Left ventricle myocardium inferior (tissue), 1 donor: ENCODE results near the gene NCAM2. TPM values are rescaled to one million over a fixed set of nuclear protein-coding genes. Genes with fewer than 3 reads are reported as not detected.
A peak's percentile ranks its signal among the peaks of the same experiment; 100 is the strongest.

Source experiments
- DNase-seq: peaks from one replicate; pipeline ENCODE4 v3.0.0-alpha.2; 2020
- H3K27ac ChIP-seq: fragments of 200-600 bp; replicated peaks from 2 replicates; pipeline ENCODE4 v1.8.0; 2021
- H3K27me3 ChIP-seq: fragments of 200-600 bp; 2 replicates; pipeline ENCODE4 v1.8.0; 2021; ENCODE audit warnings: low read depth
- H3K36me3 ChIP-seq: fragments of 200-600 bp; 2 replicates; pipeline ENCODE4 v1.8.0; 2021
- H3K4me1 ChIP-seq: fragments of 200-600 bp; 2 replicates; pipeline ENCODE4 v1.8.0; 2021
- H3K4me3 ChIP-seq: fragments of 200-600 bp; 2 replicates; pipeline ENCODE4 v1.8.0; 2021; ENCODE audit warnings: mild to moderate bottlenecking, moderate library complexity
- H3K9me3 ChIP-seq: fragments of 200-600 bp; replicated peaks from 2 replicates; pipeline ENCODE4 v1.8.0; 2021
- CTCF ChIP-seq: fragments of 200-600 bp; IDR thresholded peaks from 2 replicates; pipeline ENCODE4 v1.8.0; 2021; ENCODE audit warnings: antibody characterized with exemption, mild to moderate bottlenecking, borderline replicate concordance
- intact Hi-C: fragments of 100-400 bp; cut with micrococcal nuclease; formaldehyde crosslinking; loops from one replicate; pipeline ENCODE4 v1.11.0; 2022
- total RNA-seq: library from RNA; stranded (reverse); fragmentation: NEBNext Ultra II Directional; extraction: Animal tissue kit (Norgen Biotek cat#: 25700); gene quantifications from one replicate; pipeline ENCODE4 v1.2.1, GENCODE V29; 2021
- donor health status: DM: no; HTN: yes; CAD: no; lungs with severe emphysema.

The NCAM2 gene
- total RNA-seq, 1 donor from 2014 or later: 4.4 TPM

DNA sequence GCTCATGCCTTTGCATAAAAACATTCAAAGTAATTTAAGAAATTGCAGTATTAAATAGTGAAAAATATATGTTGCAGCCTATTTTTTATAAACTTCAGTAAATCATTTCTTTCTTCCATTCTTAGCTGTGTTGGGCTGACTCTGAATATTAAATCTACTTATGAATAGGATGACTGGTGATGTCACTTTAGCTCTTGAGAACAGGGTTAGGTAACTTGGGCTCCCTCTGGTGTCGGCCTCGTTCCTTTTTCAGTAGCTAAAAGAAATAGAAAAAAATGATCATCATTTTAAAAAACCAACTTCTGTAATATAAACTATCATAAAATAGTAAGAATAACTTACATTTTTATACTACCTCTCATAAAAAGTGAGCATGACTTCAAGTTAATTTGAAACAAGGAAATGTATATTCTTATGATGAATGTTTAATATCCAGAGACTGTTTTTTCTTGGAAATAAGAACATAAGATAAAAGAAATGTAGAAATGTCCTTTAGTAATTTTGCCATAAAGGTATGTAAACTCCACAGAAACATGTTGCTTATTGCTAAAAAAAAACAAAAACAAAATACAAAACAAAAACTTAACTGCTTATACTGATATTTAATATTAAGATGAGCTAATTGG, 26.8 kb upstream of the NCAM2 start:
- Histone ChIP-seq H3K9me3 (no peaks in the 10 kb centered on the region), H3K4me1 (no peaks in the 10 kb centered on the region), H3K4me3 (no peak overlapping the region), H3K27me3 (no peaks in the 10 kb centered on the region), H3K27ac (no peak overlapping the region), H3K36me3 (no peaks in the 10 kb centered on the region)
- intact Hi-C loops: no loop called here
- peak; percentile 33 for DNase-seq
- peak; percentile 53 for TF ChIP-seq CTCF

- peaks cover 51% of the 10 kb centered on the region for H3K27me3 ChIP-seq
- TF ChIP-seq CTCF: no peak
- no peak overlapping the region for H3K27ac ChIP-seq
- H3K4me1 ChIP-seq: peaks cover 25% of the 10 kb centered on the region
- H3K9me3 ChIP-seq: no peaks in the 10 kb centered on the region
- no peak for DNase-seq
- intact Hi-C loops: no loop called here
- no peak overlapping the region for H3K4me3 ChIP-seq
- H3K36me3 ChIP-seq: no peaks in the 10 kb centered on the region
Measured at GRCh38 chr21:20994790-20995189, 3.4 kb upstream of the NCAM2 start.

DNA sequence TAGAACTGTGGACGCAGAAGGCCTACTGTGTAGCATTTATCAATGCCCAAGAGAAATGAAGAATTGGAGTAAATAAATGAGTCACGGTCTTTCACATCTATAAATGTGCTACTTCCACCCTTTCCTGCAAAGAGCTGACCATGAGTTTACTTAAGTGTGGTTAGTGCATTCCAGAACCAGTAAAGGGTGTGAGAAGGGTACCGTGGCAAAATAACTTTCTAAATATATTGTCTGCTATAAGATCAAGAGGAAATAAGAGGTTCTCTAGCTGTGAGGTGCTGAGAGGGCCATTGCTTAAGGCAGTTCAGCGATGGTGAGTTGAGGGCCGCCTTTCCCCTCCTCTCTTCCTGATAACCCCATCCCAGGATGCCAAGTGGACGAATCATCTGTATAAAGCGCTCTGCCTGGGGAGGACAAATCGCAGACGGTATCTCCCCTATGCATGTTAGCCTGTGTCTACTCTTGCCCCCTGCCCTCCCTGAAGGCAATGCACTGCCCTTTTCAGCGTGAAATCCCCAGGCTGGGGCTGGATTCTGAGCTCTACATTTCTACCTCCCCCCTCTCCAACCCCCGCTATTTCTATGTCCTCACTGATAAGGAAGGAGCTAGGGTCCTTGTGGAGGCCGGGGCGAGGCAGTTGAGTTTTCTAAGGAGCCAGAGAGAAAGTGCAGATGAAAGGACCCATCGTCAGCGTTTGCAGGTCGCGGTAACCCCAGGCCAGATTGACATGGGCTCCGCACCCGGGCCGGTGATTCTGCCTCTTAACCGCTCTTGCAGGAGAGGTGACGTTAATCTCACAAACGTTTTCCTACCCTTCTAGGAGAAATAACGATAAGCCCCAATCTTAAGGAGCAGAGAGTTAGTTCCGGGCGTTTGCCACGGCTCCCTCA, 1.5 kb upstream of the NCAM2 start:
- peak overlapping the region; percentile 2 for H3K27ac ChIP-seq
- no peaks in the 10 kb centered on the region for H3K9me3 ChIP-seq
- TF ChIP-seq CTCF: no peak
- H3K27me3 ChIP-seq: peaks cover 51% of the 10 kb centered on the region
- intact Hi-C loops: no loop called here
- no peak for DNase-seq
- H3K4me3 ChIP-seq: peak overlapping the region; percentile 73
- H3K4me1 ChIP-seq: peaks cover 25% of the 10 kb centered on the region
- no peaks in the 10 kb centered on the region for H3K36me3 ChIP-seq

- Histone ChIP-seq H3K27ac (peak overlapping the region; percentile 2), H3K36me3 (no peaks in the 10 kb centered on the region), H3K9me3 (no peaks in the 10 kb centered on the region), H3K4me3 (peak overlapping the region; percentile 73), H3K27me3 (peaks cover 50% of the 10 kb centered on the region), H3K4me1 (peaks cover 25% of the 10 kb centered on the region)
- no peak for TF ChIP-seq CTCF
- intact Hi-C loops: no loop called here
- DNase-seq: no peak
Measured at GRCh38 chr21:20997311-20997635, 936 bp upstream of the NCAM2 start.

DNA sequence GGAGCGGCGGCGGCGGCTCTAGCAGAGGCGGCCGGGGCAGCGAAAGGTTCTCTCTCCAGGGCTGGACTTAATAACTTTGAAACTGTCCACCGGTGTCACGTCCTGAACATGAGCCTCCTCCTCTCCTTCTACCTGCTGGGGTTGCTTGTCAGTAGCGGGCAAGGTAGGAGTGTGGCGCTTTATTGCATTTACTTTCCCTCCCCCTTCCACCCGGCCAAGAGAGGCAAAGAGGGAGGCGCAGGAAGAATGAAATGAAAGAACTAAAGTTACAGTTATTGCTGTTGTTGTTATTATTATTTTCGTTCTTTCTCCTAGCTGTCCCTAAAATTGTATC, 214 bp downstream of the NCAM2 start:
- no peaks in the 10 kb centered on the region for H3K9me3 ChIP-seq
- H3K36me3 ChIP-seq: no peaks in the 10 kb centered on the region
- H3K27me3 ChIP-seq: peaks cover 50% of the 10 kb centered on the region
- intact Hi-C loops: no loop called here
- peaks cover 25% of the 10 kb centered on the region for H3K4me1 ChIP-seq
- TF ChIP-seq CTCF: no peak
- peak overlapping the region; percentile 63 for H3K27ac ChIP-seq
- no peak for DNase-seq
- H3K4me3 ChIP-seq: peak overlapping the region; percentile 73
